Chondrocyte (in vitro differentiated cells): ENCODE measurements around the gene LMNTD2. TPM values are rescaled to one million over a fixed set of nuclear protein-coding genes. Genes with fewer than 3 reads are reported as not detected.
A peak's percentile ranks its signal among the peaks of the same experiment; 100 is the strongest.

Source experiments
- DNase-seq: peaks from one replicate; pipeline ENCODE4 v3.0.0; 2021; ENCODE audit warnings: mixed read lengths, low spot score
- H3K27ac Mint-ChIP-seq: one replicate; pipeline ENCODE4 v1.8.0; 2021; ENCODE audit warnings: mild to moderate bottlenecking, moderate library complexity, mixed read lengths; ENCODE audit not compliant: unreplicated experiment
- H3K27me3 Mint-ChIP-seq: 2 replicates; pipeline ENCODE4 v1.8.0; 2021; ENCODE audit warnings: low read depth, mixed read lengths
- H3K36me3 Mint-ChIP-seq: 2 replicates; pipeline ENCODE4 v1.8.0; 2021; ENCODE audit warnings: low read depth, mixed read lengths
- H3K4me1 Mint-ChIP-seq: 2 replicates; pipeline ENCODE4 v1.8.0; 2021; ENCODE audit warnings: low read depth, mild to moderate bottlenecking, mixed read lengths
- H3K4me3 Mint-ChIP-seq: one replicate; pipeline ENCODE4 v1.8.0; 2021; ENCODE audit warnings: mild to moderate bottlenecking, moderate library complexity, mixed read lengths; ENCODE audit not compliant: unreplicated experiment
- H3K9me3 Mint-ChIP-seq: 2 replicates; pipeline ENCODE4 v1.8.0; 2021; ENCODE audit warnings: low read depth, mixed read lengths
- CTCF ChIP-seq: fragments of 200-600 bp; sonication (generic); IDR thresholded peaks from 2 replicates; pipeline ENCODE4 v1.5.0; 2021; ENCODE audit warnings: antibody characterized with exemption, mild to moderate bottlenecking, moderate library complexity
- total RNA-seq: library from RNA; stranded (reverse); gene quantifications from 3 replicates; pipeline ENCODE4 v1.2.1, GENCODE V29; 2021

LMNTD2 gene
- total RNA-seq, 1 donor from 2014 or later, result 5.5 TPM

GRCh38 chr11:598005-598680, 37.6 kb upstream of the LMNTD2 start:
- H3K36me3 Mint-ChIP-seq, result peaks cover 31% of the 10 kb centered on the region
- no peaks in the 10 kb centered on the region for H3K4me1 Mint-ChIP-seq
- no peak for DNase-seq
- H3K27me3 Mint-ChIP-seq, result no peaks in the 10 kb centered on the region
- TF ChIP-seq CTCF, result no peak
- H3K4me3 Mint-ChIP-seq, result no peak overlapping the region
- no peak overlapping the region for H3K27ac Mint-ChIP-seq
- no peaks in the 10 kb centered on the region for H3K9me3 Mint-ChIP-seq

GRCh38 chr11:597166-597725, 36.7 kb upstream of the LMNTD2 start:
- Mint-ChIP-seq H3K4me1 (no peaks in the 10 kb centered on the region), H3K9me3 (no peaks in the 10 kb centered on the region), H3K36me3 (peaks cover 35% of the 10 kb centered on the region), H3K27me3 (no peaks in the 10 kb centered on the region), H3K27ac (no peak overlapping the region), H3K4me3 (no peak overlapping the region)
- peak; percentile 27 for TF ChIP-seq CTCF
- no peak for DNase-seq

GRCh38 chr11:596374-596773, 35.8 kb upstream of the LMNTD2 start:
- Mint-ChIP-seq H3K4me3 (no peak overlapping the region), H3K36me3 (peaks cover 31% of the 10 kb centered on the region), H3K27ac (no peak overlapping the region), H3K9me3 (no peaks in the 10 kb centered on the region), H3K27me3 (no peaks in the 10 kb centered on the region), H3K4me1 (no peaks in the 10 kb centered on the region)
- DNase-seq, result no peak
- TF ChIP-seq CTCF, result no peak

- no peak for TF ChIP-seq CTCF
- no peaks in the 10 kb centered on the region for H3K9me3 Mint-ChIP-seq
- H3K4me1 Mint-ChIP-seq, result no peaks in the 10 kb centered on the region
- no peaks in the 10 kb centered on the region for H3K27me3 Mint-ChIP-seq
- no peak overlapping the region for H3K4me3 Mint-ChIP-seq
- DNase-seq, result no peak
- H3K36me3 Mint-ChIP-seq, result peaks cover 31% of the 10 kb centered on the region
- no peak overlapping the region for H3K27ac Mint-ChIP-seq
Observed at GRCh38 chr11:595400-595799, 34.9 kb upstream of the LMNTD2 start.

GRCh38 chr11:593347-593746, 32.8 kb upstream of the LMNTD2 start:
- no peak overlapping the region for H3K27ac Mint-ChIP-seq

More at GRCh38 chr11:593347-593746, 32.8 kb upstream of the LMNTD2 start:
- no peak for DNase-seq
- H3K9me3 Mint-ChIP-seq, result no peaks in the 10 kb centered on the region
- H3K36me3 Mint-ChIP-seq, result peaks cover 35% of the 10 kb centered on the region
- no peak overlapping the region for H3K4me3 Mint-ChIP-seq
- no peaks in the 10 kb centered on the region for H3K27me3 Mint-ChIP-seq
- peaks cover under 1% of the 10 kb centered on the region for H3K4me1 Mint-ChIP-seq
- TF ChIP-seq CTCF, result no peak
